WTC11 (cell line): ENCODE data around the gene CYSRT1. TPM values are rescaled to one million over a fixed set of nuclear protein-coding genes. Genes with fewer than 3 reads are reported as not detected.

Experiments used
- ATAC-seq: fragments of 200-7000 bp; cut with Tn5 transposase; 2 replicates; pipeline ENCODE4 v1.10.0; 2021; ENCODE audit warnings: mild to moderate bottlenecking, moderate library complexity
- CTCF ChIA-PET: fragments of 300-600 bp; sonication (Branson Sonifier 250); formaldehyde crosslinking; loops from one replicate; lab custom pipeline; 2021; ENCODE audit warnings: antibody characterized with exemption; lab: Charles Lee
- POLR2A ChIA-PET: fragments of 350-600 bp; sonication (Branson Sonifier 250); formaldehyde crosslinking; loops from one replicate; lab custom pipeline; 2021; ENCODE audit warnings: antibody characterized with exemption; lab: Charles Lee
- DNase-seq: peaks from one replicate; pipeline ENCODE4 v3.0.0; 2021; ENCODE audit warnings: low spot score
- H3K27ac Mint-ChIP-seq: 2 replicates; pipeline ENCODE4 v1.8.0; 2021; ENCODE audit warnings: mixed read lengths
- H3K27me3 Mint-ChIP-seq: 2 replicates; pipeline ENCODE4 v1.8.0; 2021; ENCODE audit warnings: low read depth, mild to moderate bottlenecking, moderate library complexity, mixed read lengths
- H3K36me3 Mint-ChIP-seq: 2 replicates; pipeline ENCODE4 v1.8.0; 2021; ENCODE audit warnings: mixed read lengths
- H3K4me1 Mint-ChIP-seq: 2 replicates; pipeline ENCODE4 v1.8.0; 2022; ENCODE audit warnings: mixed read lengths
- H3K4me3 Mint-ChIP-seq: 2 replicates; pipeline ENCODE4 v1.8.0; 2021; ENCODE audit warnings: mild to moderate bottlenecking, moderate library complexity, mixed read lengths
- H3K9me3 Mint-ChIP-seq: 2 replicates; pipeline ENCODE4 v1.8.0; 2021; ENCODE audit warnings: mixed read lengths
- AFF4 ChIP-seq: sonication (generic); formaldehyde crosslinking; IDR thresholded peaks from 2 replicates; pipeline ENCODE4 v1.8.1; 2023; ENCODE audit warnings: mild to moderate bottlenecking, missing genetic modification reagents, borderline replicate concordance
- ESRRA ChIP-seq: sonication (generic); formaldehyde crosslinking; IDR thresholded peaks from 2 replicates; pipeline ENCODE4 v1.8.1; 2022; ENCODE audit warnings: mild to moderate bottlenecking, missing genetic modification reagents, borderline replicate concordance
- ETV6 ChIP-seq: sonication (generic); formaldehyde crosslinking; IDR thresholded peaks from 2 replicates; pipeline ENCODE4 v1.8.1; 2022; ENCODE audit warnings: mild to moderate bottlenecking, missing genetic modification reagents
- FOXJ3 ChIP-seq: sonication (generic); formaldehyde crosslinking; IDR thresholded peaks from 2 replicates; pipeline ENCODE4 v1.9.0; 2021; ENCODE audit warnings: missing genetic modification reagents, mild to moderate bottlenecking, borderline replicate concordance
- FOXP1 ChIP-seq: sonication (generic); formaldehyde crosslinking; IDR thresholded peaks from 2 replicates; pipeline ENCODE4 v1.8.0; 2022; ENCODE audit warnings: missing genetic modification reagents, mild to moderate bottlenecking, moderate library complexity, borderline replicate concordance
- GABPB1 ChIP-seq: sonication (generic); formaldehyde crosslinking; IDR thresholded peaks from 2 replicates; pipeline ENCODE4 v1.8.1; 2023; ENCODE audit warnings: mild to moderate bottlenecking, missing genetic modification reagents
- HMGA2 ChIP-seq: fragments of 250-450 bp; sonication (Bioruptor Pico); IDR thresholded peaks from 2 replicates; pipeline ENCODE4 v1.4.0; 2021; ENCODE audit warnings: mild to moderate bottlenecking, moderate library complexity
- MAX ChIP-seq: sonication (generic); formaldehyde crosslinking; IDR thresholded peaks from 2 replicates; pipeline ENCODE4 v1.8.0; 2022; ENCODE audit warnings: mild to moderate bottlenecking, missing genetic modification reagents
- RORB ChIP-seq: fragments of 250-450 bp; sonication (Bioruptor Pico); IDR thresholded peaks from 2 replicates; pipeline ENCODE4 v1.9.0; 2021; ENCODE audit warnings: mild to moderate bottlenecking
- SMAD3 ChIP-seq: sonication (generic); formaldehyde crosslinking; IDR thresholded peaks from 2 replicates; pipeline ENCODE4 v1.8.0; 2022; ENCODE audit warnings: missing genetic modification reagents, mild to moderate bottlenecking, borderline replicate concordance
- SOX15 ChIP-seq: fragments of 250-450 bp; sonication (Bioruptor Pico); IDR thresholded peaks from 2 replicates; pipeline ENCODE4 v1.9.0; 2021; ENCODE audit warnings: mild to moderate bottlenecking
- TEAD4 ChIP-seq: sonication (generic); formaldehyde crosslinking; IDR thresholded peaks from 2 replicates; pipeline ENCODE4 v1.8.0; 2022; ENCODE audit warnings: mild to moderate bottlenecking, missing genetic modification reagents
- ZNF671 ChIP-seq: fragments of 250-450 bp; sonication (Bioruptor Pico); IDR thresholded peaks from 2 replicates; pipeline ENCODE4 v1.8.0; 2021; ENCODE audit warnings: mild to moderate bottlenecking
- ZSCAN18 ChIP-seq: fragments of 250-450 bp; sonication (Bioruptor Pico); IDR thresholded peaks from 2 replicates; pipeline ENCODE4 v2.1.2; 2022; ENCODE audit warnings: mild to moderate bottlenecking, moderate library complexity
- total RNA-seq: library from RNA; stranded (reverse); gene quantifications from 3 replicates; pipeline ENCODE4 v1.2.3, GENCODE V29; 2021
- TF ChIP-seq, protein P1 (sequence below): sonication (generic); formaldehyde crosslinking; IDR thresholded peaks from 2 replicates; pipeline ENCODE4 v1.8.0; 2023; ENCODE audit warnings: missing genetic modification reagents
- TF ChIP-seq, protein P2 (sequence below): sonication (generic); formaldehyde crosslinking; IDR thresholded peaks from 2 replicates; pipeline ENCODE4 v1.8.1; 2023; ENCODE audit warnings: mild to moderate bottlenecking, missing genetic modification reagents, moderate library complexity
- TF ChIP-seq, protein P3 (sequence below): fragments of 200-600 bp; IDR thresholded peaks from 2 replicates; pipeline ENCODE4 v1.8.0; 2022; ENCODE audit warnings: antibody characterized with exemption
- TF ChIP-seq, protein P4 (sequence below): sonication (generic); formaldehyde crosslinking; IDR thresholded peaks from 2 replicates; pipeline ENCODE4 v1.8.1; 2023; ENCODE audit warnings: mild to moderate bottlenecking, missing genetic modification reagents, moderate library complexity

The CYSRT1 gene
- total RNA-seq, 1 experiment from 2014 or later: 3.5 TPM

- H3K4me1 Mint-ChIP-seq: peaks cover 7% of the 10 kb centered on the region
- no peak for DNase-seq
- POLR2A ChIA-PET: interaction anchor here (0.6 kb wide), 1 partner anchor 61 kb away, joined by 3 read pairs; no protein-coding TSS in a partner anchor
- TF ChIP-seq FOXP1 (CRISPR knock-in tag) (peak; percentile 39; the same call in 1 of the 2 replicates), ETV6 (CRISPR knock-in tag) (no peak)
- CTCF ChIA-PET: interaction anchor here (0.8 to 1.2 kb wide), 5 partner anchors 16 to 162 kb away, joined by 3 to 4 read pairs (median 3); no protein-coding TSS in a partner anchor
- no peaks in the 10 kb centered on the region for H3K27me3 Mint-ChIP-seq
- no peaks in the 10 kb centered on the region for H3K36me3 Mint-ChIP-seq
- H3K27ac Mint-ChIP-seq: no peak overlapping the region
- H3K9me3 Mint-ChIP-seq: no peaks in the 10 kb centered on the region
- ATAC-seq: no peak
- no peak overlapping the region for H3K4me3 Mint-ChIP-seq
These were observed 5.1 kb downstream of the CYSRT1 start for GRCh38 chr9:137229903-137230704.

DNA sequence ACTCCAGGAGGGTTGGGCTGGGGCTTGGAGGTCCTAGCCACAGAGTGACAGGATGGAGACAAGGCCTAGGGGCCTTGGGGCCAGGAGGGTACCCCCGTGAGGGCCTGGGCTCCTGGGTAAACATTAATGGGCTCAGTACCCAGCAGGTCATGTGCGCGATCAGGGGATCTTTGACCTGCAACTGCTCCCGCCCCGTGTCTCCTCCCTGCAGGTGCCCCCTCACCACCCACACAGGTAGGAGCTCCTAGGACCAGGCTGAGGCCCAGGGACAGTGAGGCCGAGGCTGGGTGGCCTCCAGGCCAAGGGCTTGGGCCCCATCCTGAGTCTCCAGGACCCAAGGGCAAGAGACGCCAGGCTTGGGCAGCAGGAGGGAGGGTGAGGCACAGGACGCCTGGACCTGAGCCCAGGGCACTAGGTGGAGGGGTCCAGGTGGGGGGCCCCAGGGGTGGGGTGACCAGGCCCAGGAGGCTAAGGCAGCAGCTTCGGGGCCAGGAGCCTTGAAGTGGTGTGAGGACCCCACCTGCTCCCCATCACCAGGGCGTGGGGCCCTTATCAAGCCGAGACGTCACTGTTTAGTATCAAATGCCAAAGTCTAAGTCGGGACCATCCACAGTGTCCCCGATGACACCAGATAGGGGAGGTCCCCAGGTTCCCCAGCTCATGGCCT is 5.9 kb downstream of the CYSRT1 start, which contains the start of gene SLC34A3:
Gene SLC34A3 (plus strand): TSS at position 197 of the 667 bp plus-strand sequence. CDS start 802 bp downstream, outside the sequence.
- ChIA-PET CTCF (interaction anchor here (0.9 to 1.2 kb wide), 4 partner anchors 17 to 184 kb away, joined by 3 to 4 read pairs (median 4); partner anchors contain the start of gene NPDC1), POLR2A (no interaction called here)
- Mint-ChIP-seq H3K36me3 (no peaks in the 10 kb centered on the region), H3K27me3 (no peaks in the 10 kb centered on the region), H3K9me3 (no peaks in the 10 kb centered on the region), H3K27ac (no peak within 1 kb of the TSS), H3K4me1 (peaks cover 11% of the 10 kb centered on the region), H3K4me3 (no peak within 1 kb of the TSS)
- ATAC-seq: no peak
- no peak for DNase-seq
- TF ChIP-seq MAX (CRISPR knock-in tag) (no peak), TEAD4 (CRISPR knock-in tag) (no peak), FOXP1 (CRISPR knock-in tag) (peak; percentile 8; the same call in 1 of the 2 replicates)
- TF ChIP-seq, all 79 proteins: peak for 1

GRCh38 chr9:137231372-137232039 is 6.5 kb downstream of the CYSRT1 start:
- Mint-ChIP-seq H3K4me1 (peaks cover 11% of the 10 kb centered on the region), H3K9me3 (no peaks in the 10 kb centered on the region), H3K36me3 (no peaks in the 10 kb centered on the region), H3K4me3 (no peak overlapping the region), H3K27ac (no peak overlapping the region), H3K27me3 (no peaks in the 10 kb centered on the region)
- no peak for DNase-seq
- ATAC-seq: no peak
- ChIA-PET CTCF (interaction anchor here (1.2 kb wide), 1 partner anchor 185 kb away, joined by 4 read pairs; the partner anchor contains the start of gene NPDC1), POLR2A (no interaction called here)
- TF ChIP-seq ESRRA (CRISPR knock-in tag) (no peak), GABPB1 (CRISPR knock-in tag) (no peak), AFF4 (CRISPR knock-in tag) (no peak), ZNF671 (CRISPR knock-in tag) (no peak), SOX15 (CRISPR knock-in tag) (no peak), HMGA2 (CRISPR knock-in tag) (no peak), SMAD3 (no peak), RORB (CRISPR knock-in tag) (no peak), FOXJ3 (CRISPR knock-in tag) (no peak), ZSCAN18 (no peak)
- TF ChIP-seq, protein P1, sequence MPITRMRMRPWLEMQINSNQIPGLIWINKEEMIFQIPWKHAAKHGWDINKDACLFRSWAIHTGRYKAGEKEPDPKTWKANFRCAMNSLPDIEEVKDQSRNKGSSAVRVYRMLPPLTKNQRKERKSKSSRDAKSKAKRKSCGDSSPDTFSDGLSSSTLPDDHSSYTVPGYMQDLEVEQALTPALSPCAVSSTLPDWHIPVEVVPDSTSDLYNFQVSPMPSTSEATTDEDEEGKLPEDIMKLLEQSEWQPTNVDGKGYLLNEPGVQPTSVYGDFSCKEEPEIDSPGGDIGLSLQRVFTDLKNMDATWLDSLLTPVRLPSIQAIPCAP (CRISPR knock-in tag): no peak
- TF ChIP-seq, protein P2, sequence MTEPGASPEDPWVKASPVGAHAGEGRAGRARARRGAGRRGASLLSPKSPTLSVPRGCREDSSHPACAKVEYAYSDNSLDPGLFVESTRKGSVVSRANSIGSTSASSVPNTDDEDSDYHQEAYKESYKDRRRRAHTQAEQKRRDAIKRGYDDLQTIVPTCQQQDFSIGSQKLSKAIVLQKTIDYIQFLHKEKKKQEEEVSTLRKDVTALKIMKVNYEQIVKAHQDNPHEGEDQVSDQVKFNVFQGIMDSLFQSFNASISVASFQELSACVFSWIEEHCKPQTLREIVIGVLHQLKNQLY (CRISPR knock-in tag): no peak
- TF ChIP-seq, protein P3, sequence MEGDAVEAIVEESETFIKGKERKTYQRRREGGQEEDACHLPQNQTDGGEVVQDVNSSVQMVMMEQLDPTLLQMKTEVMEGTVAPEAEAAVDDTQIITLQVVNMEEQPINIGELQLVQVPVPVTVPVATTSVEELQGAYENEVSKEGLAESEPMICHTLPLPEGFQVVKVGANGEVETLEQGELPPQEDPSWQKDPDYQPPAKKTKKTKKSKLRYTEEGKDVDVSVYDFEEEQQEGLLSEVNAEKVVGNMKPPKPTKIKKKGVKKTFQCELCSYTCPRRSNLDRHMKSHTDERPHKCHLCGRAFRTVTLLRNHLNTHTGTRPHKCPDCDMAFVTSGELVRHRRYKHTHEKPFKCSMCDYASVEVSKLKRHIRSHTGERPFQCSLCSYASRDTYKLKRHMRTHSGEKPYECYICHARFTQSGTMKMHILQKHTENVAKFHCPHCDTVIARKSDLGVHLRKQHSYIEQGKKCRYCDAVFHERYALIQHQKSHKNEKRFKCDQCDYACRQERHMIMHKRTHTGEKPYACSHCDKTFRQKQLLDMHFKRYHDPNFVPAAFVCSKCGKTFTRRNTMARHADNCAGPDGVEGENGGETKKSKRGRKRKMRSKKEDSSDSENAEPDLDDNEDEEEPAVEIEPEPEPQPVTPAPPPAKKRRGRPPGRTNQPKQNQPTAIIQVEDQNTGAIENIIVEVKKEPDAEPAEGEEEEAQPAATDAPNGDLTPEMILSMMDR: no peak
- TF ChIP-seq, protein P4, sequence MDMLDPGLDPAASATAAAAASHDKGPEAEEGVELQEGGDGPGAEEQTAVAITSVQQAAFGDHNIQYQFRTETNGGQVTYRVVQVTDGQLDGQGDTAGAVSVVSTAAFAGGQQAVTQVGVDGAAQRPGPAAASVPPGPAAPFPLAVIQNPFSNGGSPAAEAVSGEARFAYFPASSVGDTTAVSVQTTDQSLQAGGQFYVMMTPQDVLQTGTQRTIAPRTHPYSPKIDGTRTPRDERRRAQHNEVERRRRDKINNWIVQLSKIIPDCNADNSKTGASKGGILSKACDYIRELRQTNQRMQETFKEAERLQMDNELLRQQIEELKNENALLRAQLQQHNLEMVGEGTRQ (CRISPR knock-in tag): no peak
